HG02763 (cell line): ENCODE results near the gene HDGF.
A peak's percentile ranks its signal among the peaks of the same experiment; 100 is the strongest.

Source experiments
- ATAC-seq: cut with Tn5 transposase; IDR thresholded peaks from one replicate; pipeline ENCODE4 v1.9.1; 2021; ENCODE audit warnings: mild to moderate bottlenecking, moderate library complexity; ENCODE audit not compliant: unreplicated experiment

The HDGF gene

DNA sequence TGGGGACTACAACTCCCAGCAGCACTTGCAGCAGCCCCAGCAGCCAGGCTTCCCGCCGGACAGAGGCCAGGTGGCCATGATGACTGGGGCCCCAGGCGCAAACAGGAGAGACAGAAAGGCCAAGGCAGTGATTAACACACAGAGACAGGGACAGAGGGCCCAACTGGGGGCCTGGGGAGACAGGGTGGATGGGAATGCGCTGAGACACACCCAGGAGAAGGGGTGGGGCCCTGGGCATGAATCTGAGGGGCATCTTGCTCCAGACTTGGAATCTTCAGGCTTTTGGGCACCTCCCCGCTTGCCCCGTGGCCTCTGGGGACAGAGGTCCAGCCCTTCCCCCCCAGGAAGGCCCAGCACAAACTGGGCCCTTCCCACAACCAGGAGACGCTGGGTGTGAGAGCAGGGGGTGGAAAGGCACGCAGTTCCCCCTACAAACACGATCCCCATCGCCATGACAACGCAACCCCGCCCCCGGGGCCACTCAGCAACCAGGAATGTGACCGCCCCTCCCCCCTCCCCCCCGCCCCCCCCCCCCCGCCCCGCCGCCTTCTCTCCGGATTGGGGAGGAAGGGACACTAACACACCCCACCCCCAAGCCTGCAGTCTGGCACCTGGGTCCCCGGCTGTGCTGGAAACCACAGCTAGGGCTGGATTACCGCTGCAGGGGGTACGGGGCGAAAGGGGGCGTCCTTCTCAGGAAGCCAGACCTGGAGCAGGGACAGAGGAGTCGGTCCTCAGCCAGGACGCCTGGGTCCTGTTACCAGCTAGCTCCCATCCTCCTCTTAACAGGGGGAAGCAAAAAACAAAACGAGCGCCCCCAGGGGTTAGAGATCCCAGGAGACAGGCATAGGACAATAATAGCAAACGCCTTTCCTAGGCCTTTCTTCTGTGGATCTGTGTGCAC, 4.5 kb downstream of the HDGF start:
- no peak for ATAC-seq

DNA sequence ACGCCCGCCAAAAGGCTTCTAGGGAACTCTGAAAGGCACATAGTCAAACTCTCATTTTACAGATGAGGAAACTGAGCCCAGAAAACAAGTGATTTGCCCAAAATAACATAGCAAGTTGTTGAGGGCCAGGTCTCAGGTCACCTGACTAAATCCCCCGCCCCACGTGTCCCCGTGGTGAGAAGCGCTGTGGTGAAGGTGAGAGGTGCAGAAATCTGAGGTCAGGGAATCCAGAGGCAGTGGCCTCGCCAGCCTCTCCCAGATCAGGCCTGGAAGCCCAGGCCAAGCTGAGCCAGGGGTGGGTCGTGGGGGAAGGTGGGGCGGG, 5.1 kb downstream of the HDGF start:
- ATAC-seq = no peak

DNA sequence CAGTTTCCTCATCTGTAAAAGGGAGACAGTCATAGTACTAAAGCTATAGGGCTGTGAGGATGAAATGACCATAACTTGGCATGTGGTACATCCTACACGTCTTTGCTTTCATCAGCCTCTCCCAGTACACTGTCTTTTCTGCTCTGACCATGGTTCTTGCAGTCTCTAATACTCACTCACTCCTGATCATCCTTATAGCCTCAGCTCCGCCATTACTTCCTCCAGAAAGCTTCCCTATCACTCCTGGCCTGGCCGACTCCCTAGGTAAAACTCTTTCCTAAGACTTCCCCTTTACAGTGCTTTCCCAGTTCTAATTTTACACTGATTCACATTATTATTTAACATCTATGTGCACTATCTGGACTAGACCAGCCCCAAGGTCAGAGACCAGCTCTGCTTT, 5.6 kb downstream of the HDGF start:
- no peak for ATAC-seq

DNA sequence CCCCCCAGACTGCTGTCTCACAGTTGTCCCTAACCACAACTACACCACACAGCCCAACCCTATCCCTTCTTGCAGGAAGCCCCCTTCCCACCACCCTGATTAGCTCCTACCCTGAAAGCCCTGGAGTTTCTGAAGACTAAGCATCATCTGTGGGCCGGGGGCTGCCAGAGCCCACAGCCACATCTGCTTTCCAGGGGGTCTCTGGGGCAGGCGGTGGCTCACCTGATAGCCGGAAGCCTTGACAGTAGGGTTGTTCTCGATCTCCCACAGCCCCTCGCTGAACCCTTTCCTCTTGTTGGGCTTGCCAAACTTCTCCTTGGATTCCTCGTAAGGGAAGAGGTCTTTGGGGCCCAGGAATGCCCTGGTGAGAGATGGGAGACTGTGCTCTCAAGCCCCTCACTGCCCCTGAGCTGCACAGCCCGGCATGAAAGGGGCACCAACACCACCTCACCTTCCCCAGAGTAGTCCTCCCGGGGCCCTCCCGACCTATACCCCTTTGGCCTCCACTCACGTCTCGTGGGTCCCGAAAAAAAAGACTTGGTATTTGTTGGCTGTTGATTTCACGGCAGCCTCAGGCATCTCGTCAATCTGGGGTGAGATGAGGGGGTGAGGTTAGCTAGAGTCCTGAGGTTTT, 6.6 kb downstream of the HDGF start:
- no peak for ATAC-seq

DNA sequence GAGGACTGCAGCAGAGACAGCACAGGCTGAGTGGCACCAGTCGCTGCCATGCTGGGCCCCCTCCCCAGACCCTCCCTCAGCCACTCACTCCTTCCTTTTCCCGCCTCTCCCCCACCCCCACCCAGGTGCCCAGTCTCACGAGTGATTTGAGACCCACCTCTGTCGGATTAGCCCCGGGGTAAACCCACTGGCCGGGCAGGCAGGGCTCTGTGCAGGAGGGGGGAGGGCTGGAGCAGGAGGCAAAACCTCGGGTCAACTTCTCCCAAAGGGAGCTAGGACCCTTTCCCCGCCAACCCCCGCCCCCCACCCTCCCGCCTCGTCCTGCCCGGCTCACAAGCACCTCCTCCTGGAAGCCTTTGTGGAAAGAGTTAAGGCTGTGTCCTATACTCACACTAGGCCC, 7.1 kb downstream of the HDGF start:
- no peak for ATAC-seq

DNA sequence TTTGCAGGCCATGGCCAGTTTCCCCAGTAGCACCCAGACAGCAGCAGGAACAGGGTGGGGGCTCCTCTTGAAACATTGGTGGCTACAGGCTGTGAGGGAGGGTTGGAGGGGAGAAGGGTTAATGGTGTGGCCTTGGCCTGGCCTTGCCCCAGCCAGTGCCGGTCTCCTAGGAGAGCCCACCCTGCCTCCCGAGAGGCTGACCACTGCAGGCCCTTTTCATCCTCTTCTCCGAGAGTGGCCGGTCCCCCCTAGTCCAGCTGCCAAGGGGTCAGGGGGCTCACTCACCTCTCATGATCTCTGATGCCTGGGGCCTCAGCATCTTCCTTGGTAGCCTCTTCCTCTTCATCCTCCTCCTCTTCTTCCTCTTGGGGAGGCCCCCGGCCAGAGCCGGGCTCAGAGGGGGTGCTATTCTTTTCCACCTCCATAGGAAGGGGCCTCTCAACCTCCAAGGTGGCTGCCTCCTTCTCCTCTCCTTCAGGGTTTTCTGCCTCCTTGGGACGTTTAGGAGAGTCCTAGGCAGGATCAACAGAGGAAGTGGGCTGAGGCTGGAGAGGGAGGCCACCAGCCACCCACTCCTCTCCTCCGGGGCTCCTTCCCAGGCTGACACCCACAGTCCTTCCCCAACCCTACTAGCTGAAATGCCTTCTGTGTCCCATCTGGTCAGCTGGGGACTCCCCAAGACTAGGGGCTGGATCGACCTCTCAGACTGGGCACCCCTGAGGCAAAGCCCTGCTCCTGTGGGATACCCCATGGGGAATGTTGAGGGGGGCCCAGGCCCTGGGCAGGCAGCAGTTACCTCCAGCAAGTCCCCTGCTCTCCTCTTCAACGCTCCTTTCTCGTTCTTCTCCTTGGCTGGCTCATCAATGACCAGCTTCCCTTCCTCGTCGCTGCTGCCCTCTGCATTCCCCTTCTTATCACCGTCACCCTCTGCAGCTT, 7.8 kb downstream of the HDGF start:
- no peak for ATAC-seq

DNA sequence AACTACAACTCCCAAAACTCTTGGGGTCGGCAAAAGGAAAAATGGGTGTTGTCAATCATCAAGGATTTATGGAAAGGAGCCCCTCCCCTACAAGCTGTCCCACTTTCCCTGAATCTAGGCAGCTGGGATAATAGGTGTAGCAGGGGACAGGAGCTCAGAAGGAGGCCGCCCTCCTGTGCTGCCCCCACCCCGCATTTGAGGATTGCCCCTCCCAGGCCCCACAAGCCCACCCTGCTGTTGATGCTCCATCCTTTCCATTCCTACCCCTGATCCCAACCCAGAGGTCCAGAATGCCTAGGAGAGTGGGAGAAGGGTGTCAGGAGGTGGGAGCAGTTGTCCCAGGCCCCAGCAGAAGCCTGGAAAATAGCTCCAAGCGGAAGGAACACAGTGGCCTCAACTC, 8.7 kb downstream of the HDGF start:
- ATAC-seq = no peak

DNA sequence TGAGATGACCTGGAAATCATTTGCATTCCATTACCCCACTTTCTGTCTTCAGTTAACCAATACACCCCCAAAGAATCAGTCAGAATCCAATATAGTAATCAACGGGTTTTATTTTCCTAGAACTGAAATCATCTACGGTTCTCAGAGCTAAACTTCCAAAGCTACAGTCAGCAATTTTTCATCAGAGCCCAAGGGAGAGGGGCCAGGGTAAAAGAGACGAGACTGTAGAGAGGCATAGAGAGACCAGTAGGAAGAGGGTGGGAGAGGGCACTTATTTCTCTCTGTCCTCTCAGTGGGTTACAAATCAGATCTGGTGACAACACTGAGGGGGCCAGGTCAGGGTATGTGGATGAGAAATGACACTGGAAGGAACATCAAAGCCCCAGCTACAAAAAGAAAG, 9.5 kb downstream of the HDGF start:
- no peak for ATAC-seq

DNA sequence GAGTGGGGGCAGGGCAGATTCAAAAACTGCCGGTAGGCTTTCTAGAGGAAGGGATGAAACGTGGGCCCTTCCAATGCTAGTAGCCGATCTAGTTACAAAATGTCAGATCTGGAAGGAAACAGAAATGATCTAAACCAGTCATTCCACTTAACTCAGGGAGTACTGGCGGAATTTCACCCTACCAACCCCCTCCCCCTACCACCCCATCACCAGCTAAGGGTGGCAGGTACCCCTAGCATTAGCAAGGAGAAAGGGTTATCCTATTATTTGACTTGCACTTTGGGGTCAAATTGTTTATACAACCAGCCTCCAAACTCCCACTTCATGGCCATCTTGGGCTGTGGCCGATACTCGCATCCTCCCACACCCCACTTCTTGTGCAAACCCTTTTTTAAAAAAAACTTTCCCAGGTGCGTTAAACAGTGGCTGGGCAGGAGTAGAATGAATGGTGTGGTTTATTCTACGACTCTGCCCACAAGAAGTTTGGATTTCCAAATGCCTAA, 9.9 kb downstream of the HDGF start:
- ATAC-seq = no peak

DNA sequence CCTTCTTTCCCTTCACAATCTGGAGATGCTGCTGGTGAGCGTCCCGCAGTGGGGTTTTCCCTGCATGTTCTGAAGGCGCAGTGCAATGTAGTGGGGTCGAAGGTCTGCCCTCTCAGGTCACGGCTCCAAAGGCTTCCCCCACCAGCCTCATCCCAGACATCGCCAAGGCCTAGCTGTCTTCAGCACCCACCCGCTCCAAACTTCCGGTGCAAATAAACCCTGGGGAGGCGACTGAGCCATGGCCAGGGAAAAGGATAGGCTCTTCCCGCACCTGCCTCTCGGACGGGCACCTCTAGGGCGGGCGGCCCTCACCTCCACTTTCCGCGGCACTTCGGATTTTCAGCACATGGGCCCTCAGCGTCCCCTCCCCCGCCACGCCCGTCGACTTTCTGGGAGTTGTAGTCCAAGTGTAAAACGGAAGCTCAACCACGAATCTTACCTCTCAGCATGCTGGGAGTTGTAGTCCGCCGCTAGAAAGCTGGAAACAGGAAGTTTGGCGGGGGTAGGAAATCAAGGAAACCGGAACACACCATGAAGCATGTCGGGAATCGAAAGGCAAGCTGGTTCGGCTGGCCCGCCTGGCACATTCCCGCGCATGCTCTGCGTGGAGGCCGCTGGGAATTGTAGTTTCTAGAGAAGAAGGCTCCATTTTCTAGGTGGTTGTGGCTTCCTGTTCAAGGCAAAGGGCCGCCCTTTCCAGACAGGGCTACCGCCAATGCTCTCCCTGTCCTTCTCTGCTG, 10.6 kb downstream of the HDGF start, which contains the start of gene MRPL24:
Gene MRPL24 (minus strand): TSS at position 348 of the 740 bp plus-strand sequence. CDS start 2,384 bp downstream, outside the sequence.
- ATAC-seq = peak; percentile 83

DNA sequence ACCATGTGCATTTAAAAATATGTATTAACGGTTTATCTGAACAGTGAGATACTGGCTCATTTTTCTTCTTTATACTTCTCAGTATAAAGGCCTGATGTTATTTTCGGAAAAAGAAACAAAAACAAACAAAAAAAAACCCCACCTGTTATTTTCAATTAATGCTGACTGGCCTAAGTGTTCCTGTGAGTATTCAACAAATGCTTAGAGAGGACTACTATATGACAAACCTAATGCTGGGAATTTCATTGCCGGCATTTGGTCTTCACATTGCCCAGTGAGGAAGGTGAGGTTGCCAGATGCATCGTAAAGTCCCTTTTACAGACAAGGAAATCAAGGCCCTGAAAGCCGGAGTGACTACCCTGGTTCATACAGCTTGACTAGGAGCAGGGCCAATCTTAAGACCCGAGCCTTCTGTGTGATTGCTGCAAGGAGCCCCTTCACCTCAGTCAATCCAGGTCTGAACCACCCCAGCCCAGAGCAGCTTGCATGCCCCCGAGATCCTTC, 11.2 kb downstream of the HDGF start:
- no peak for ATAC-seq

DNA sequence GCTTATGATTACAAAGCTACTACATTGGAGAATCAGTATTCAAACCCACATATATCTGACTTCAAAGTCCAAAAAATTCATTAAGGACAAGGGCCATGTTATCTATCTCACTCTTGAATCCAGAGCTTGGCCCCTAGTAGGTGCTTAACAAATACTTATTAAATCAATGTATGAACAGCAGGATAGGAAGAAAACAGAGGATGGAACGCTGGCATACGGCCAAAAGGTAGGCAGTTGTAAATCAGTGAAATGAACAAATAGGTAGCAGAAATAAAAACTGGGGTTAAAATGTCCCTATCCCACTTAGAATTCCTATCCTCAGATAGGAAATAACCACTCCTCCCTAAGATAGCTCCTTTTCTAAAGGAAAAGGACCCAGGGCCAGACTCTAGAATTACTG, 12.6 kb downstream of the HDGF start:
- no peak for ATAC-seq

DNA sequence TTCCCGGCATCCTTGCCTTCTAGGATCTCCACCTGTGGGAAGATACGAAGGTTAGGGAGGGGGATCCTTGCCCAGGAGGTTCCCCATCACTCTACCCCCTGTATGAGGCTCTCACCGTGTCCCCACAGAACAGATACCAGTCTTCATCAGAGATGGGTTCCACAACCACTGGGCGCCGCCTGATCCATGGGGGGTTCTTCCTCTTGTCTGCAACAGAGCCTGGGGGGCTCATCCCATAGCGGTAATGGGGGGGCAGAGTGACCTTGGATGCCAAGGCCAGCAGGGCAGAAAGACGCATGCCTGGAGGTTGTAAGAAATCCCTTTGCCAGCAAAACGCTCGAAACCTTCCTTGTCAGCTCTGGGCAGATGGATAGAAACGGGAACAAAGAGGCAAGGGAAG, 13.1 kb downstream of the HDGF start:
- no peak for ATAC-seq

DNA sequence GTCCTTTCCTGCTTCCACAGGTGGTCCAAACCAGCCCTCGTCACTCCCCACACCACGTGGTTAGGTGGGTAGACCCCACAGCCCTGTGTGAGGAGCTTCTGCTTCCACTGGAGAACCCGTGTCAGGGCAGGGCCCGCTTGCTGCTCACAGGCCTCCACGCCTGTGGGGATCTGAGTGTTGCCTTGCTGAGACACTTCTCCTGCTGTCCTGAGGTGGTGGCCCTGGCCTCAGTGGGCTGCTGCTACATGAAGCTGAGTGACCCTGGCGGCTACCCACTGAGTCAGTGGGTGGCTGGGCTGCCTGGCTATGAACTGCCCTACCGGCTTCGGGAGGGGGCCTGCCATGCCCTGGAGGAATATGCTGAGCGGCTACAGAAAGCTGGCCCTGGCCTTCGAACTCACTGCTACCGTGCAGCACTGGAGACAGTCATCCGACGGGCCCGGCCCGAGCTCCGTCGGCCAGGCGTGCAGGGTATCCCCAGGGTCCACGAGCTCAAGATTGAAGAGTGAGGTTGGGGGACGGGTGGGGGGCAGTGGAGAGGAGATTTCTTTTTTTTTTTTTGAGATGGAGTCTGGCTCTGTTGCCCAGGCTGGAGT, 17.4 kb downstream of the HDGF start:
- ATAC-seq = no peak

DNA sequence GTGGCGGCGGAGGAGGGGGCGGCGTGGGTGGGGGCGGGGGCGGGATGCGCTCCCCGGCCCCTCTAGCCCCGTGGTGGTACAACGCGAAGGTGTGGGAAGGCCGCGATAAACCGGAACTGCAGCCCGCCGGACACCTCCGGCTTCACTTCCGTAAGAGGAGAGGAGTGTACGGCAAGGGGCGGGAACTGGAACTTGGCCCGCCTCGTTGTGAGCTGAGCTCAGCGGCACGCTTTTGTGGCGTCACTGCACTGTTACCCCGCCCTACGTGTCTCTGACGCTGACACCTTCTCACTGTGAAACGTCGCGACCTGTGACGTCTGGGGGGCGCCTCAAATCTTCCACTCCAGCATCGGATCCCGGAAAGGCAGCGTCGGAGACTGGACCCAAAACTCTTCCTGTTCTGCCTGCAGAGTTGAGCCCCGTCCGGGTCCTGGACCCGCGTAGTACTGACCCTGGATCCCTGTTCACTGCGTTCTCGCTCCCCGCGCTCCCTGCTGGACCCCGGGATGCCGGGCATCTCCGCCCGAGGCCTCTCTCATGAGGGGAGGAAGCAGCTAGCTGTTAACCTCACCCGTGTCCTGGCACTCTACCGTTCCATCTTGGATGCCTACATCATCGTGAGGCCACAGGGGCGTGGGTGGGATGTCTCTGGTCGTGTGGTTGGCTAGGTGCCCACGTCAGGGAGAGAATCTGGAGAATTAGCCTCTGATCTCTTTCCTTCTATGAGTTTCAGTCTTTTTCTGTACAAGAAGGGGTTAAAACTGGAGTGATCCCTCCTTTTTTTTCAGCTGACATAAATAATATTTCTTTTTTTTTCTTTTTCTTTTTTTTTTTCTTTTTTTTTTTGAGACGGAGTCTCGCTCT, 22.6 kb downstream of the HDGF start, which contains the start of gene ISG20L2:
Gene ISG20L2 (minus strand): TSS at position 168 of the 864 bp plus-strand sequence. CDS start 1,114 bp downstream, outside the sequence.
- ATAC-seq = peak; percentile 87

DNA sequence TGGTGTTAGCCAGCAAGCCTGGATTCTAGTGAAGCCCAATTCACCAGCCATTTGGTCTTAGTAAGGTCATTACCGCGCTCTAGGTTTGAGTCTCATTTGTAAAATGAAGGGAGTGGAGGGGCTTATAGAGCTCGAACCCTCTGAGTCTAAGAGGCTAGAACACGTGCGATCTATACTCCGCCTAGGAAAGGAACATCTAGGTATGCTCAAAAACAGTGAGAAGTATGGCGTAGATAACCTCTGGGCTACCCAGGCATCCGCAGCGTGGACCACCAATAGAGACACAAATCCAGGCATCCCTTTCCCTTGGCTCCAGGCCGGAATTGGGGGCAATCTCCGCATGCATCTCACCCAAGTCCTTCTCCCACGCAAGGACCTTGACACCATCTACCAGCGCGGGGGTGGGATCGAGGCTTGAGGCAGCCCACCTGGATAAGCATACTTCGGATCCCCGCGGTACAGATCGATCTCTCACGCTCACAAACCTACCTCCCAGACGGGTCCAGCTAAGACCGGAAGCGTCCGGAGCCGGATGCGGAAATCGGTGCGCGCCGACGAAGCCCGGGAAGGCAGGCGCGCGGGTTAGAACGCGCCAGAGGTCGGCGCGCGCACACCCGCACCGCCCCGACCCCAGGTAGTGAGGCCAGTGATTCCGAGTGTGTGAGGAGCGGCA, 23.4 kb downstream of the HDGF start, which contains the start of gene METTL25B:
Gene METTL25B (plus strand): TSS at position 544 of the 673 bp plus-strand sequence. CDS start 636 bp downstream, outside the sequence.
- peak; percentile 53 for ATAC-seq

DNA sequence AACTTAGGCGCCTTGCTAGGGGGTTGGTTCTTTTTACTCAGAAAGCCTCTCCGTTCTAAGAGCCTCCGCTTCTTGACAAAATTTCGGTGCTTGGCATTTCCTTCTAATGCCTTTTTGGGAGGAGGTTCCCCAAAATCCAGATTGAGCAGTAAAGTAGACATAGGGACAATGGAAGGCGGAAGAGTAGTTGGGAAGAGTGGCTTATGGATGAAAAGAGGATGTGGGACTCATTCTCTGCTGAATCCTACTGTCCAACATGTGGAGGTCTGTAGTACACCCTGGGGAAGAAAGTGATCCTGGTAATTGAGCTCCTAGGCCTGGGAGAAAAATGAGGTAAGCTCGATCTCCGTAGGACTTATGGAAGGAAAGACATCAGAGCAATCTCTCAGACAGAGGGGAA, 24.0 kb downstream of the HDGF start:
- no peak for ATAC-seq
